ENCODE data around the gene HSPA13.

HSPA13 gene

GRCh38 chr21:14382835-14383595, at the start of gene HSPA13:
Gene HSPA13 (minus strand): TSS chr21:14383146. CDS start chr21:14383119, 27 bp downstream.
- Histone ChIP-seq H3K4me3 (ENCODE audit: low read length in 2 of 2) (peak within 1 kb of the TSS; percentile 88 to 98), H3K9me3 (ENCODE audit: control insufficient read depth in 2 of 2, low read length in 2 of 2) (no peaks in the 10 kb centered on the region), H3K36me3 (ENCODE audit: control insufficient read depth in 2 of 2, insufficient read depth in 2 of 2, low read length in 2 of 2) (peaks cover 2 to 3% of the 10 kb centered on the region in 2 donors), H3K27ac (ENCODE audit: low read length) (peak within 1 kb of the TSS; percentile 95), H3K9ac (ENCODE audit: low read length in 2 of 2) (peak within 1 kb of the TSS; percentile 93 to 98), H3K4me1 (ENCODE audit: control insufficient read depth, insufficient read depth, low read length) (no peaks in the 10 kb centered on the region), H3K27me3 (ENCODE audit: control insufficient read depth in 1 of 2, insufficient read depth in 2 of 2, low read length in 2 of 2) (no peaks in the 10 kb centered on the region)

DNA sequence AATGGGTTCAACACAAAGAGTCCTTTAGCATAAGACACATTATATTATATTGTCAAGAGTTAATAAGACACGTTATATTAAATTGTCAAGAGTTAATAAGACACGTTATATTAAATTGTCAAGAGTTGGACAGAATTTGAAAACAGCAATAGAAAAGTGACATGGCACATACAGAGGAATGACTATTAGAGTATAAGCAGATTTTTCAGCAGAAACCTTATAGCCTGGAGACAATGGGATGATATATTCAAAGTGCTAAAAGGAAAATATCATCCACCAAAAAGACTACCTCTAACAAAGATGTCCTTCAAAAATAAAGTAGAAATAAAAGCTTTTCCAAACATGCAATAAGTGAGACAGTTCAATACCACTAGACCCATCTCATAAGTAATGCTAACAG, 36.0 kb upstream of the HSPA13 start:
- no peak overlapping the region for H3K4me3 ChIP-seq (ENCODE audit: low read length in 2 of 2)
- no peaks in the 10 kb centered on the region for H3K36me3 ChIP-seq (ENCODE audit: control insufficient read depth in 2 of 2, insufficient read depth in 2 of 2, low read length in 2 of 2)
- H3K27ac ChIP-seq (ENCODE audit: low read length) = no peak overlapping the region
- H3K9me3 ChIP-seq (ENCODE audit: control insufficient read depth in 2 of 2, low read length in 2 of 2) = peaks cover 13 to 17% of the 10 kb centered on the region in 2 donors
- no peaks in the 10 kb centered on the region for H3K27me3 ChIP-seq (ENCODE audit: control insufficient read depth in 1 of 2, insufficient read depth in 2 of 2, low read length in 2 of 2)
- H3K9ac ChIP-seq (ENCODE audit: low read length in 2 of 2) = no peak overlapping the region
- H3K4me1 ChIP-seq (ENCODE audit: control insufficient read depth, insufficient read depth, low read length) = no peaks in the 10 kb centered on the region

- no peaks in the 10 kb centered on the region for H3K4me1 ChIP-seq (ENCODE audit: control insufficient read depth, insufficient read depth, low read length)
- no peaks in the 10 kb centered on the region for H3K36me3 ChIP-seq (ENCODE audit: control insufficient read depth in 2 of 2, insufficient read depth in 2 of 2, low read length in 2 of 2)
- H3K4me3 ChIP-seq (ENCODE audit: low read length in 2 of 2) = no peak overlapping the region
- no peak overlapping the region for H3K27ac ChIP-seq (ENCODE audit: low read length)
- peaks cover 11 to 13% of the 10 kb centered on the region in 2 donors for H3K9me3 ChIP-seq (ENCODE audit: control insufficient read depth in 2 of 2, low read length in 2 of 2)
- no peak overlapping the region for H3K9ac ChIP-seq (ENCODE audit: low read length in 2 of 2)
- no peaks in the 10 kb centered on the region for H3K27me3 ChIP-seq (ENCODE audit: control insufficient read depth in 1 of 2, insufficient read depth in 2 of 2, low read length in 2 of 2)
Observed at GRCh38 chr21:14414932-14415508, 32.1 kb upstream of the HSPA13 start.

GRCh38 chr21:14405962-14406361, 23.0 kb upstream of the HSPA13 start:
- no peaks in the 10 kb centered on the region for H3K27me3 ChIP-seq (ENCODE audit: control insufficient read depth in 1 of 2, insufficient read depth in 2 of 2, low read length in 2 of 2)
- H3K4me1 ChIP-seq (ENCODE audit: control insufficient read depth, insufficient read depth, low read length) = no peaks in the 10 kb centered on the region
- H3K27ac ChIP-seq (ENCODE audit: low read length) = no peak overlapping the region
- H3K9me3 ChIP-seq (ENCODE audit: control insufficient read depth in 2 of 2, low read length in 2 of 2) = no peaks in the 10 kb centered on the region
- H3K36me3 ChIP-seq (ENCODE audit: control insufficient read depth in 2 of 2, insufficient read depth in 2 of 2, low read length in 2 of 2) = no peaks in the 10 kb centered on the region
- H3K9ac ChIP-seq (ENCODE audit: low read length in 2 of 2) = no peak overlapping the region
- no peak overlapping the region for H3K4me3 ChIP-seq (ENCODE audit: low read length in 2 of 2)

DNA sequence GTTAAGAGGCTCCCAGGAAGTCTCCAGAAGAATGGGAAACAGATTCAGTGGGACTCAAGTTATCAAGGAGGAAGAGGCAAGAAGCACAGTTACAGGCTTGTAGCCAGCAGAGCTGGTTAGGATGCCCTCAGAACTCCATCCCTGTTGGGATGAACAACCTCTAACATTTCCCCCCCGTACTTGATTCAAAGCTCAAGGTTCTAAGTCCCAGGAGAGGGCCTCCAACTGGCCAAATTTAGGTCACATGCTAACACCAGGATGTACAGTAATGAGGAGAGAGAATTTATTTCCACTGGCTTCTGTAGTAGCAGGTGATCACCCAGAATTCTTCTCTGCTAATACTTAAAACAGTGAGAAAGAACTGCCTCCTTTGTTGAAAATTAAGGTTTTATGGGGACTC, 22.3 kb upstream of the HSPA13 start:
- Histone ChIP-seq H3K9ac (ENCODE audit: low read length in 2 of 2) (no peak overlapping the region), H3K27ac (ENCODE audit: low read length) (no peak overlapping the region), H3K4me3 (ENCODE audit: low read length in 2 of 2) (no peak overlapping the region), H3K27me3 (ENCODE audit: control insufficient read depth in 1 of 2, insufficient read depth in 2 of 2, low read length in 2 of 2) (no peaks in the 10 kb centered on the region), H3K36me3 (ENCODE audit: control insufficient read depth in 2 of 2, insufficient read depth in 2 of 2, low read length in 2 of 2) (no peaks in the 10 kb centered on the region), H3K9me3 (ENCODE audit: control insufficient read depth in 2 of 2, low read length in 2 of 2) (no peaks in the 10 kb centered on the region), H3K4me1 (ENCODE audit: control insufficient read depth, insufficient read depth, low read length) (no peaks in the 10 kb centered on the region)

- no peaks in the 10 kb centered on the region for H3K4me1 ChIP-seq (ENCODE audit: control insufficient read depth, insufficient read depth, low read length)
- H3K27ac ChIP-seq (ENCODE audit: low read length) = no peak overlapping the region
- no peak overlapping the region for H3K9ac ChIP-seq (ENCODE audit: low read length in 2 of 2)
- no peaks in the 10 kb centered on the region for H3K9me3 ChIP-seq (ENCODE audit: control insufficient read depth in 2 of 2, low read length in 2 of 2)
- no peaks in the 10 kb centered on the region for H3K27me3 ChIP-seq (ENCODE audit: control insufficient read depth in 1 of 2, insufficient read depth in 2 of 2, low read length in 2 of 2)
- no peak overlapping the region for H3K4me3 ChIP-seq (ENCODE audit: low read length in 2 of 2)
- H3K36me3 ChIP-seq (ENCODE audit: control insufficient read depth in 2 of 2, insufficient read depth in 2 of 2, low read length in 2 of 2) = no peaks in the 10 kb centered on the region
Observed at GRCh38 chr21:14403681-14404318, 20.9 kb upstream of the HSPA13 start.

DNA sequence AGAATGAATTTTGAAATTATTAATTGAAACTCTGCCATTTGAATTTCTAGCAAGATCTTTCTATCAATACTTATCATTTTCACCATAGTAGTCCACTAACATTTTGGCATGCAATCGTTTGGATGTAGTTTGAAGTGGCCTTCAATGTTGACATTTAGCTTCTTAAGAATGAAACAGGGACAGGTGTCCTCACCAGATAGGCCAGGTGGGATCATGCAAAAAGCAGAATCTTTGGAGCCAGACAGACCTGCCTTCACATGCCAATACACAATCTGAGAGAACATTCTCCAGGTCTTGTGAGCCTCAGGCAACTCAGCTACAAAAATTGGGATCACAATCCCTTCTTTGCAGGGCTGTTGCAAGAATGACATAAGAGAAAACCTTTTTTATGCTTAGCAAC, 18.3 kb upstream of the HSPA13 start:
- Histone ChIP-seq H3K9me3 (ENCODE audit: control insufficient read depth in 2 of 2, low read length in 2 of 2) (no peaks in the 10 kb centered on the region), H3K27me3 (ENCODE audit: control insufficient read depth in 1 of 2, insufficient read depth in 2 of 2, low read length in 2 of 2) (no peaks in the 10 kb centered on the region), H3K4me3 (ENCODE audit: low read length in 2 of 2) (no peak overlapping the region), H3K36me3 (ENCODE audit: control insufficient read depth in 2 of 2, insufficient read depth in 2 of 2, low read length in 2 of 2) (no peaks in the 10 kb centered on the region), H3K4me1 (ENCODE audit: control insufficient read depth, insufficient read depth, low read length) (no peaks in the 10 kb centered on the region), H3K9ac (ENCODE audit: low read length in 2 of 2) (no peak overlapping the region), H3K27ac (ENCODE audit: low read length) (no peak overlapping the region)

GRCh38 chr21:14388282-14388681, 5.3 kb upstream of the HSPA13 start:
- no peaks in the 10 kb centered on the region for H3K27me3 ChIP-seq (ENCODE audit: control insufficient read depth in 1 of 2, insufficient read depth in 2 of 2, low read length in 2 of 2)
- H3K9me3 ChIP-seq (ENCODE audit: control insufficient read depth in 2 of 2, low read length in 2 of 2) = no peaks in the 10 kb centered on the region
- no peaks in the 10 kb centered on the region for H3K4me1 ChIP-seq (ENCODE audit: control insufficient read depth, insufficient read depth, low read length)
- H3K36me3 ChIP-seq (ENCODE audit: control insufficient read depth in 2 of 2, insufficient read depth in 2 of 2, low read length in 2 of 2) = no peaks in the 10 kb centered on the region
- no peak overlapping the region for H3K4me3 ChIP-seq (ENCODE audit: low read length in 2 of 2)
- no peak overlapping the region for H3K27ac ChIP-seq (ENCODE audit: low read length)
- no peak overlapping the region for H3K9ac ChIP-seq (ENCODE audit: low read length in 2 of 2)

DNA sequence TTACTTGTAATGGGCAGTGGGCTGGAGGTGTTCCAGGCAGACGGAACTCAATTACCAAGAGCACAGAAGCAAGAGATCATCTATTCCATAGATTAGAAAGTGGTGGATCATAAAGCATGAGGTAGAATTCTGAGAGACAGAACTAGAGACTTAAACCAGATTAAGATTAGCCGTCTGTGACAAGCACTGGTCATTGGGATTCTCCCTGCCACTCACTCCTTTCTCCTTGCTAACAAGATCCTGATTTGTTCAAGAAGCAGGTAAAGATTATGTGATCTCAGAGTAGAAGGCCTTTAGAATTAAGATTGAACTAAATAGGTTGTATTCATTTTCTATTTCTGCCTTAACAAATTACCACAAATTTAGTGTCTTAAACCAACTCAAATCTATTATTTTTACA, 1.5 kb upstream of the HSPA13 start:
- H3K4me3 ChIP-seq (ENCODE audit: low read length in 2 of 2) = peak overlapping the region in 1 of 2 donors; percentile 85
- peak overlapping the region; percentile 95 for H3K27ac ChIP-seq (ENCODE audit: low read length)
- H3K9ac ChIP-seq (ENCODE audit: low read length in 2 of 2) = peak overlapping the region in 1 of 2 donors; percentile 98
- no peaks in the 10 kb centered on the region for H3K4me1 ChIP-seq (ENCODE audit: control insufficient read depth, insufficient read depth, low read length)
- H3K36me3 ChIP-seq (ENCODE audit: control insufficient read depth in 2 of 2, insufficient read depth in 2 of 2, low read length in 2 of 2) = no peaks in the 10 kb centered on the region
- H3K9me3 ChIP-seq (ENCODE audit: control insufficient read depth in 2 of 2, low read length in 2 of 2) = no peaks in the 10 kb centered on the region
- H3K27me3 ChIP-seq (ENCODE audit: control insufficient read depth in 1 of 2, insufficient read depth in 2 of 2, low read length in 2 of 2) = no peaks in the 10 kb centered on the region

- Histone ChIP-seq H3K9me3 (ENCODE audit: control insufficient read depth in 2 of 2, low read length in 2 of 2) (no peaks in the 10 kb centered on the region), H3K4me1 (ENCODE audit: control insufficient read depth, insufficient read depth, low read length) (no peaks in the 10 kb centered on the region), H3K36me3 (ENCODE audit: control insufficient read depth in 2 of 2, insufficient read depth in 2 of 2, low read length in 2 of 2) (no peaks in the 10 kb centered on the region), H3K27ac (ENCODE audit: low read length) (peak overlapping the region; percentile 95), H3K4me3 (ENCODE audit: low read length in 2 of 2) (peak overlapping the region; percentile 85 to 88), H3K27me3 (ENCODE audit: control insufficient read depth in 1 of 2, insufficient read depth in 2 of 2, low read length in 2 of 2) (no peaks in the 10 kb centered on the region), H3K9ac (ENCODE audit: low read length in 2 of 2) (peak overlapping the region; percentile 93 to 98)
Observed at GRCh38 chr21:14383596-14384180, 742 bp upstream of the HSPA13 start.

Data from stomach smooth muscle (tissue), 2 donors.